Thyroid gland (tissue), 4 donors: ENCODE measurements around the gene BHMT. TPM values are rescaled to one million over a fixed set of nuclear protein-coding genes. Genes with fewer than 3 reads are reported as not detected.

Experiments used
- DNase-seq, 2 donors: peaks; one replicate each; pipeline ENCODE4 v3.0.0-alpha.2; 2019
- H3K27ac ChIP-seq, 3 donors: fragments of 200-600 bp; sonication (generic); 1 replicate in 2 of 3; 2 replicates in 1 of 3; pipeline ENCODE4 v1.5.1; 2016 to 2019; ENCODE audit warnings: mild to moderate bottlenecking in 1 of 3, moderate library complexity in 1 of 3
- H3K27me3 ChIP-seq: fragments of 200-600 bp; sonication (generic); one replicate; pipeline ENCODE4 v1.5.1; 2019
- H3K36me3 ChIP-seq, 2 donors: fragments of 200-600 bp; sonication (generic); one replicate each; pipeline ENCODE4 v1.5.1; 2016 to 2019
- H3K4me1 ChIP-seq, 2 donors: fragments of 200-600 bp; sonication (generic); one replicate each; pipeline ENCODE4 v1.5.1; 2017 to 2019
- H3K4me3 ChIP-seq, 3 donors: fragments of 200-600 bp; sonication (generic); replicated peaks in 1 of 3; 1 replicate in 2 of 3; 2 replicates in 1 of 3; pipeline ENCODE4 v1.5.1; 2016; ENCODE audit warnings: mild to moderate bottlenecking in 1 of 3
- H3K9me3 ChIP-seq: fragments of 200-600 bp; sonication (generic); one replicate; pipeline ENCODE4 v1.5.1; 2017
- CTCF ChIP-seq, 6 experiments: fragments of 200-600 bp in 3 of 6; fragments of 450-650 bp in 3 of 6; sonication (generic) in 3 of 6; IDR thresholded peaks; one replicate each; pipeline ENCODE4 v1.5.1; 2016 to 2019; ENCODE audit warnings: antibody characterized with exemption in 6 of 6, mild to moderate bottlenecking in 2 of 6, inconsistent platforms in 1 of 6, moderate library complexity in 1 of 6
- POLR2A ChIP-seq, 2 donors: fragments of 450-650 bp; IDR thresholded peaks; one replicate each; pipeline ENCODE4 v1.6.1; 2017; ENCODE audit warnings: antibody characterized with exemption in 2 of 2, mild to moderate bottlenecking in 2 of 2, moderate library complexity in 1 of 2
- WGBS, 2 donors: methylation state at CpG; one replicate each; pipeline ENCODE4 v1.1.5; 2017; 5-methylcytosine and 5-hydroxymethylcytosine counted together
- intact Hi-C: fragments of 100-400 bp; cut with DNase I; formaldehyde crosslinking; loops from one replicate; pipeline ENCODE4 v1.15.1; 2023
- total RNA-seq, 4 donors: library from RNA; depleted of rRNA; stranded (reverse); fragments of >200 nt; gene quantifications; one replicate each; pipeline ENCODE4 v1.2.3, GENCODE V29; 2016

BHMT gene
- total RNA-seq, 4 donors from 2014 or later: 1.2 to 2.0 (median 1.2) TPM; not detected in 1

GRCh38 chr5:79109527-79110492, 1.8 kb upstream of the BHMT start:
- Histone ChIP-seq H3K27me3 (peaks cover 8% of the 10 kb centered on the region), H3K9me3 (no peaks in the 10 kb centered on the region), H3K4me1 (peaks cover 0 to 3% of the 10 kb centered on the region in 2 donors), H3K4me3 (no peak overlapping the region), H3K36me3 (no peaks in the 10 kb centered on the region), H3K27ac (no peak overlapping the region)
- intact Hi-C loops: no loop called here
- DNase-seq: no peak
- 56 to 61% methylated on average over 15 of the region's 15 CpGs for WGBS, 2 donors
- no peak for TF ChIP-seq POLR2A (IDR thresholded peaks at IDR 0.05)
- TF ChIP-seq CTCF (IDR thresholded peaks at IDR 0.05): no peak

- DNase-seq: no peak
- Histone ChIP-seq H3K9me3 (no peaks in the 10 kb centered on the region), H3K36me3 (no peaks in the 10 kb centered on the region), H3K4me1 (peaks cover 0 to 3% of the 10 kb centered on the region in 2 donors), H3K27ac (no peak overlapping the region), H3K27me3 (peaks cover 8% of the 10 kb centered on the region), H3K4me3 (no peak overlapping the region)
- intact Hi-C loops: no loop called here
- 10 to 11% methylated on average over 26 to 29 of the region's 39 CpGs for WGBS, 2 donors
- TF ChIP-seq POLR2A (IDR thresholded peaks at IDR 0.05) (no peak), CTCF (IDR thresholded peaks at IDR 0.05) (no peak)
These were observed 522 bp downstream of the BHMT start for GRCh38 chr5:79111960-79112702.

- intact Hi-C loops: no loop called here
- Histone ChIP-seq H3K36me3 (no peaks in the 10 kb centered on the region), H3K4me3 (no peak overlapping the region), H3K27ac (no peak overlapping the region), H3K9me3 (no peaks in the 10 kb centered on the region), H3K4me1 (peaks cover 0 to 3% of the 10 kb centered on the region in 2 donors), H3K27me3 (peaks cover 8% of the 10 kb centered on the region)
- DNase-seq: no peak
- 79 to 87% methylated on average over 5 of the region's 5 CpGs for WGBS, 2 donors
- no peak for TF ChIP-seq CTCF (IDR thresholded peaks at IDR 0.05)
- TF ChIP-seq POLR2A (IDR thresholded peaks at IDR 0.05): no peak
These were observed 1.1 kb downstream of the BHMT start for GRCh38 chr5:79112703-79113058.

- Histone ChIP-seq H3K4me3 (no peak overlapping the region), H3K36me3 (no peaks in the 10 kb centered on the region), H3K4me1 (no peaks in the 10 kb centered on the region), H3K27ac (no peak overlapping the region), H3K27me3 (no peaks in the 10 kb centered on the region), H3K9me3 (no peaks in the 10 kb centered on the region)
- TF ChIP-seq POLR2A (IDR thresholded peaks at IDR 0.05) (no peak), CTCF (IDR thresholded peaks at IDR 0.05) (no peak)
- intact Hi-C loops: no loop called here
- 82 to 88% methylated on average over 4 of the region's 4 CpGs for WGBS, 2 donors
- DNase-seq: no peak
These were observed 7.9 kb downstream of the BHMT start for GRCh38 chr5:79119486-79119885.

GRCh38 chr5:79120221-79120620, 8.6 kb downstream of the BHMT start:
- WGBS, 2 donors: 92 to 95% methylated on average over 4 of the region's 4 CpGs
- H3K27me3 ChIP-seq: no peaks in the 10 kb centered on the region
- H3K9me3 ChIP-seq: no peaks in the 10 kb centered on the region
- no peak for TF ChIP-seq POLR2A (IDR thresholded peaks at IDR 0.05)
- TF ChIP-seq CTCF (IDR thresholded peaks at IDR 0.05): no peak
- H3K27ac ChIP-seq: no peak overlapping the region
- intact Hi-C loops: no loop called here
- no peak overlapping the region for H3K4me3 ChIP-seq
- H3K36me3 ChIP-seq: no peaks in the 10 kb centered on the region
- DNase-seq: no peak
- H3K4me1 ChIP-seq: no peaks in the 10 kb centered on the region
